ENCODE measurements around the gene TAPT1. TPM values are rescaled to one million over a fixed set of nuclear protein-coding genes. Genes with fewer than 3 reads are reported as not detected.

Gene TAPT1
- polyA plus RNA-seq, 2 of the 4 experiments (the other 2 are of a cell fraction) = 11.5 to 17.1 TPM

- H3K9me3 ChIP-seq = no peaks in the 10 kb centered on the region
- TF ChIP-seq ATOH8 (CRISPR knock-in tag; IDR thresholded peaks at IDR 0.05; ENCODE audit: low read depth) = no peak
- no peak for FAIRE-seq
- WGBS (ENCODE audit: missing lambda C conversion rate) = 4% methylated on average over 1 of the region's 1 CpG
- POLR2A ChIA-PET = no interaction called here
- DNase-seq (ENCODE audit: low read depth in 1 of 2, low spot score in 1 of 2) = no peak
- H3K4me2 ChIP-seq = no peak overlapping the region
- no peaks in the 10 kb centered on the region for H3K4me1 ChIP-seq
- H3K4me3 ChIP-seq = no peak overlapping the region
- CTCF ChIA-PET = interaction anchor here (1.4 kb wide), 1 partner anchor 25 kb away, joined by 3 read pairs; no protein-coding TSS in a partner anchor
- ATAC-seq = no peak
- no peak overlapping the region for H3K27ac ChIP-seq
Measured at GRCh38 chr4:16129336-16129735, 96.9 kb downstream of the TAPT1 start.

- no peak overlapping the region for H3K4me2 ChIP-seq
- ChIA-PET POLR2A (no interaction called here), CTCF (no interaction called here)
- FAIRE-seq = no peak
- WGBS (ENCODE audit: missing lambda C conversion rate) = 18% methylated on average over 1 of the region's 1 CpG
- H3K4me3 ChIP-seq = no peak overlapping the region
- no peak overlapping the region for H3K27ac ChIP-seq
- TF ChIP-seq FOSL2 (IDR thresholded peaks at IDR 0.05) (no peak), FOSL2 (CRISPR knock-in tag; IDR thresholded peaks at IDR 0.05) (no peak), HOXB13 (CRISPR knock-in tag; IDR thresholded peaks at IDR 0.05; ENCODE audit: low read depth) (no peak), MAX (IDR thresholded peaks at IDR 0.05) (no peak), CEBPB (IDR thresholded peaks at IDR 0.05) (no peak), RARB (CRISPR knock-in tag; IDR thresholded peaks at IDR 0.05) (no peak), CBX2 (IDR thresholded peaks at IDR 0.05; ENCODE audit: borderline replicate concordance, low read depth) (no peak), JUN (IDR thresholded peaks at IDR 0.05) (no peak), NPAS2 (CRISPR knock-in tag; IDR thresholded peaks at IDR 0.05; ENCODE audit: borderline replicate concordance) (no peak), TFCP2L1 (CRISPR knock-in tag; IDR thresholded peaks at IDR 0.05) (no peak), CHD2 (IDR thresholded peaks at IDR 0.05; ENCODE audit: low read length, partially characterized antibody) (no peak), MAFK (IDR thresholded peaks at IDR 0.05; ENCODE audit: partially characterized antibody) (no peak), E2F6 (IDR thresholded peaks at IDR 0.05; ENCODE audit: borderline replicate concordance, low read depth) (no peak), FOXS1 (CRISPR knock-in tag; IDR thresholded peaks at IDR 0.05) (no peak), HES2 (IDR thresholded peaks at IDR 0.05) (no peak), PHF8 (IDR thresholded peaks at IDR 0.05; ENCODE audit: borderline replicate concordance, low read depth) (no peak)
- no peaks in the 10 kb centered on the region for H3K9me3 ChIP-seq
- ATAC-seq = no peak
- H3K4me1 ChIP-seq = no peaks in the 10 kb centered on the region
- no peak for DNase-seq (ENCODE audit: low read depth in 1 of 2, low spot score in 1 of 2)
Measured at GRCh38 chr4:16126714-16127113, 99.6 kb downstream of the TAPT1 start.

GRCh38 chr4:16125571-16126445 is 100.5 kb downstream of the TAPT1 start:
- CTCF ChIA-PET = no interaction called here
- DNase-seq (ENCODE audit: low read depth in 1 of 2, low spot score in 1 of 2) = no peak
- no peak overlapping the region for H3K4me2 ChIP-seq
- no peak overlapping the region for H3K27ac ChIP-seq
- ATAC-seq = 0 out of 6 replicates have a peak, but pooled peaks of 1 of the 2 experiments have one; percentile 39
- H3K9me3 ChIP-seq = no peaks in the 10 kb centered on the region
- WGBS (ENCODE audit: missing lambda C conversion rate) = 39% methylated on average over 6 of the region's 8 CpGs
- H3K4me1 ChIP-seq = no peaks in the 10 kb centered on the region
- POLR2A ChIA-PET = no interaction called here
- FAIRE-seq = no peak
- H3K4me3 ChIP-seq = no peak overlapping the region
- TF ChIP-seq GATA3 (IDR thresholded peaks at IDR 0.05; ENCODE audit: borderline replicate concordance) (no peak), CTCF (IDR thresholded peaks at IDR 0.05) (no peak), ESRRA (IDR thresholded peaks at IDR 0.05; ENCODE audit: borderline replicate concordance, low read length) (no peak), RAD21 (conservative IDR thresholded peaks at IDR 0.05 in 1 of 2, IDR thresholded peaks at IDR 0.05 in 1 of 2) (no peak), TFCP2L1 (CRISPR knock-in tag; IDR thresholded peaks at IDR 0.05) (no peak), MAX (IDR thresholded peaks at IDR 0.05) (no peak), RARB (CRISPR knock-in tag; IDR thresholded peaks at IDR 0.05) (no peak), HEYL (CRISPR knock-in tag; IDR thresholded peaks at IDR 0.05) (no peak), HDAC2 (IDR thresholded peaks at IDR 0.05) (no peak), HOXB5 (CRISPR knock-in tag; IDR thresholded peaks at IDR 0.05) (no peak), CHD2 (IDR thresholded peaks at IDR 0.05; ENCODE audit: low read length, partially characterized antibody) (no peak), USF2 (IDR thresholded peaks at IDR 0.05) (no peak), JUN (IDR thresholded peaks at IDR 0.05) (no peak), BCL3 (IDR thresholded peaks at IDR 0.05) (no peak), NFE2L2 (conservative IDR thresholded peaks at IDR 0.05; ENCODE audit: low read length) (no peak)

Data from A549 (cell line).